Panc1 (cell line): ENCODE results near the gene ACIN1. TPM values are rescaled to one million over a fixed set of nuclear protein-coding genes. Genes with fewer than 3 reads are reported as not detected.

Experiments used
- ATAC-seq: fragments of 200-7000 bp; cut with Tn5 transposase; 2 replicates; pipeline ENCODE4 v1.9.1; 2020; ENCODE audit warnings: mild to moderate bottlenecking, moderate library complexity
- BruUV-seq: library from RNA; stranded (reverse); fragments of 400-500 nt; replicated peaks from 2 replicates; lab custom pipeline; 2021; lab: Mats Ljungman, UMichigan
- CTCF ChIA-PET: fragments of 300-600 bp; sonication (Branson Sonifier 250); formaldehyde crosslinking; loops from one replicate; lab custom pipeline; 2022; ENCODE audit warnings: antibody characterized with exemption; lab: Charles Lee
- POLR2A ChIA-PET: fragments of 300-600 bp; sonication (Branson Sonifier 250); formaldehyde crosslinking; loops from one replicate; lab custom pipeline; 2022; ENCODE audit warnings: antibody characterized with exemption; lab: Charles Lee
- DNase-seq: peaks from one replicate; pipeline ENCODE4 v3.0.0-alpha.2; 2010; ENCODE audit warnings: low read depth, low spot score
- H3K27ac ChIP-seq: 2 replicates; pipeline ENCODE4 v1.5.1; 2011; ENCODE audit warnings: mild to moderate bottlenecking, low read length, inconsistent platforms
- H3K27me3 ChIP-seq: fragments of 200-500 bp; sonication (Bioruptor generic); 2 replicates; pipeline ENCODE4 v1.6.0; 2014; ENCODE audit warnings: low read length, inconsistent platforms; ENCODE audit not compliant: control insufficient read depth, insufficient read depth
- H3K36me3 ChIP-seq: fragments of 200-500 bp; sonication (Bioruptor generic); 2 replicates; pipeline ENCODE4 v1.5.1; 2014; ENCODE audit warnings: inconsistent platforms, mild to moderate bottlenecking, low read length, moderate library complexity; ENCODE audit not compliant: control insufficient read depth, insufficient read depth
- H3K4me1 ChIP-seq: 2 replicates; pipeline ENCODE4 v1.5.1; 2011; ENCODE audit warnings: inconsistent platforms, mild to moderate bottlenecking, low read length, moderate library complexity; ENCODE audit not compliant: control insufficient read depth, insufficient read depth
- H3K4me3 ChIP-seq, 2 experiments: 2 replicates each; pipeline ENCODE4 v1.5.1; 2011 to 2012; ENCODE audit warnings: low read depth in 2 of 2, low read length in 2 of 2, mild to moderate bottlenecking in 2 of 2, inconsistent platforms in 1 of 2, moderate library complexity in 1 of 2
- H3K9me3 ChIP-seq: fragments of 200-500 bp; sonication (Bioruptor generic); 2 replicates; pipeline ENCODE4 v1.5.1; 2014; ENCODE audit warnings: low read depth, mild to moderate bottlenecking, inconsistent platforms, low read length, moderate library complexity; ENCODE audit not compliant: control insufficient read depth, insufficient read depth
- POLR2AphosphoS5 ChIP-seq: IDR thresholded peaks from 2 replicates; pipeline ENCODE4 v1.6.1; 2012; ENCODE audit warnings: mild to moderate bottlenecking, low read depth, low read length, moderate library complexity
- REST ChIP-seq, 2 experiments: IDR thresholded peaks; 2 replicates each; pipeline ENCODE4 v1.6.1; 2011 to 2012; ENCODE audit warnings: low read depth in 2 of 2, control low read depth in 1 of 2, low read length in 1 of 2, mild to moderate bottlenecking in 1 of 2, moderate library complexity in 1 of 2; ENCODE audit not compliant: insufficient read depth in 1 of 2
- SIN3A ChIP-seq: IDR thresholded peaks from 2 replicates; pipeline ENCODE4 v1.6.1; 2012; ENCODE audit warnings: low read depth, mild to moderate bottlenecking, low read length, moderate library complexity, borderline replicate concordance; ENCODE audit not compliant: insufficient read depth
- TCF7L2 ChIP-seq: IDR thresholded peaks from 2 replicates; pipeline ENCODE4 v1.6.1; 2011; ENCODE audit warnings: mild to moderate bottlenecking, low read depth, low read length, inconsistent platforms
- in situ Hi-C: cut with HindIII; loops from 2 replicates; pipeline ENCODE4 v1.10.0; 2016; ENCODE audit warnings: low sequenced_read_pairs, low pct_unique_long_range_greater_than_20kb
- intact Hi-C: fragments of 100-400 bp; cut with micrococcal nuclease; formaldehyde crosslinking; loops from one replicate; pipeline ENCODE4 v1.10.0; 2022; ENCODE audit not compliant: unreplicated experiment
- total RNA-seq: library from RNA; stranded (reverse); gene quantifications from one replicate; pipeline ENCODE4 v1.2.1, GENCODE V29; 2021; ENCODE audit not compliant: unreplicated experiment
- TF ChIP-seq, protein P1 (sequence below): fragments of 450-650 bp; IDR thresholded peaks from 2 replicates; pipeline ENCODE4 v1.5.1; 2017; ENCODE audit warnings: mild to moderate bottlenecking

The ACIN1 gene
- total RNA-seq, 1 experiment from 2014 or later = 162 TPM

DNA sequence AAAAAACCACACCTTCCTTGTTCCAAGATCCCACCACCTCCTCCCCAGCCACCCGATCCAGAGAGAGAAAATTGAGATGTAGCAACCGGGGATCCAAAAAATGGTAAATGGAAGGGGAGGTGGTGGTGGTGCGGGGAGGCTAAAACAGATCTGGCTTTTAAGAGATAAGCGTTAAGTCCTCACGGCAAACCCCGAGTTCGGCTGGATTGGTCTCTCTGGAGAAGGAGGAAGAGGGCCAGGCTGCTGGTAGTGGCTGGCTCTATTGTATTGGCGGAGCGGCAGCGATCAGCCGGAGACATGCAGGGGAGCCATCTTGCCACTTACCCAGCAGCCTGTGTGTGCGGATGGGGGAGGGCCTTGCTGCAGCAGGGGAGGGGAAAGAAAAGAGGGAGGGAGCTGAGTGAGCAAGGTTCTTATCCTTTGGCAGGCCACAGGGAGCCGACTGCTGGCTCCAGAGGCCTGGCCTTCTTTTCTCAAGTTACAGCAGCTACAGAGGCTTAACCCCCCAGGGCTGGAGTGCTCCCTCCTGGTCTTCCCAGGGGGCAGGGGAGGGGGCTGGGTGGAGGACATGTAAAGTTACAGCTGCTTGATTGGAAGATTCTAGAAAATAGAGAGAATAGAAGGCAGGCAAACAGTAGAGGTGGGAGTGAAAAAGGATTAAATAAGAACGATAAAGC, 23.6 kb downstream of the ACIN1 start:
- no TSS peak for BruUV-seq
- Histone ChIP-seq H3K27ac (peak overlapping the region; percentile 96), H3K4me3 (peak overlapping the region; percentile 92 to 95), H3K9me3 (no peaks in the 10 kb centered on the region), H3K27me3 (no peaks in the 10 kb centered on the region), H3K4me1 (peaks cover 16% of the 10 kb centered on the region), H3K36me3 (peaks cover 22% of the 10 kb centered on the region)
- peak; percentile 94 for ATAC-seq
- DNase-seq = no peak
- POLR2A ChIA-PET = no interaction called here
- intact Hi-C loops = no loop called here
- TF ChIP-seq POLR2AphosphoS5 (peak; percentile 93), TCF7L2 (no peak), SIN3A (no peak)
- CTCF ChIA-PET = interaction anchor here (0.6 to 0.7 kb wide), 2 partner anchors 23 to 217 kb away, joined by 4 to 9 read pairs; no protein-coding TSS in a partner anchor
- in situ Hi-C loops = no loop called here

- CTCF ChIA-PET = interaction anchor here (0.6 to 0.7 kb wide), 2 partner anchors 10 to 12 kb away, joined by 3 to 5 read pairs; no protein-coding TSS in a partner anchor
- TF ChIP-seq POLR2AphosphoS5 (no peak), SIN3A (no peak), REST (IDR thresholded peaks at IDR 0.05; ENCODE audit: insufficient read depth in 1 of 2, low read depth in 2 of 2, low read length in 1 of 2) (no peak), TCF7L2 (no peak)
- TF ChIP-seq, protein P1, sequence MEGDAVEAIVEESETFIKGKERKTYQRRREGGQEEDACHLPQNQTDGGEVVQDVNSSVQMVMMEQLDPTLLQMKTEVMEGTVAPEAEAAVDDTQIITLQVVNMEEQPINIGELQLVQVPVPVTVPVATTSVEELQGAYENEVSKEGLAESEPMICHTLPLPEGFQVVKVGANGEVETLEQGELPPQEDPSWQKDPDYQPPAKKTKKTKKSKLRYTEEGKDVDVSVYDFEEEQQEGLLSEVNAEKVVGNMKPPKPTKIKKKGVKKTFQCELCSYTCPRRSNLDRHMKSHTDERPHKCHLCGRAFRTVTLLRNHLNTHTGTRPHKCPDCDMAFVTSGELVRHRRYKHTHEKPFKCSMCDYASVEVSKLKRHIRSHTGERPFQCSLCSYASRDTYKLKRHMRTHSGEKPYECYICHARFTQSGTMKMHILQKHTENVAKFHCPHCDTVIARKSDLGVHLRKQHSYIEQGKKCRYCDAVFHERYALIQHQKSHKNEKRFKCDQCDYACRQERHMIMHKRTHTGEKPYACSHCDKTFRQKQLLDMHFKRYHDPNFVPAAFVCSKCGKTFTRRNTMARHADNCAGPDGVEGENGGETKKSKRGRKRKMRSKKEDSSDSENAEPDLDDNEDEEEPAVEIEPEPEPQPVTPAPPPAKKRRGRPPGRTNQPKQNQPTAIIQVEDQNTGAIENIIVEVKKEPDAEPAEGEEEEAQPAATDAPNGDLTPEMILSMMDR = no peak
- no TSS peak for BruUV-seq
- Histone ChIP-seq H3K27me3 (no peaks in the 10 kb centered on the region), H3K4me1 (peaks cover 16% of the 10 kb centered on the region), H3K27ac (peak overlapping the region; percentile 96), H3K36me3 (peaks cover 20% of the 10 kb centered on the region), H3K4me3 (peak overlapping the region; percentile 92 to 95), H3K9me3 (no peaks in the 10 kb centered on the region)
- DNase-seq (no peak), ATAC-seq (no peak)
- in situ Hi-C loops (no loop called here), intact Hi-C loops (no loop called here)
- POLR2A ChIA-PET = interaction anchor here (0.5 kb wide), 1 partner anchor 136 kb away, joined by 4 read pairs; no protein-coding TSS in a partner anchor
Measured at GRCh38 chr14:23070262-23071129, 24.4 kb downstream of the ACIN1 start.
